GM19099 (cell line): ENCODE data around the gene ANKRD29.

Source experiments
- POLR2A ChIP-seq: IDR thresholded peaks from 3 replicates; pipeline ENCODE4 v1.6.1; 2011; ENCODE audit warnings: low read depth; ENCODE audit not compliant: insufficient read length; ENCODE audit errors: extremely low read depth

The ANKRD29 gene

GRCh38 chr18:23693846-23694245 lies 31.1 kb upstream of the ANKRD29 start:
- TF ChIP-seq POLR2A = no peak

GRCh38 chr18:23690505-23691068 lies 27.9 kb upstream of the ANKRD29 start:
- TF ChIP-seq POLR2A = no peak

- TF ChIP-seq POLR2A = no peak
Measured at GRCh38 chr18:23689616-23690504, 27.1 kb upstream of the ANKRD29 start.

- TF ChIP-seq POLR2A = no peak
Measured at GRCh38 chr18:23689031-23689615, 26.4 kb upstream of the ANKRD29 start, which contains the start of gene LAMA3. Gene LAMA3 (plus strand): TSS chr18:23689453. CDS start chr18:23689684, 231 bp downstream.

GRCh38 chr18:23688528-23688927 lies 25.8 kb upstream of the ANKRD29 start:
- TF ChIP-seq POLR2A = no peak

GRCh38 chr18:23684515-23685197 lies 21.9 kb upstream of the ANKRD29 start:
- TF ChIP-seq POLR2A = no peak

- no peak for TF ChIP-seq POLR2A
Measured at GRCh38 chr18:23683671-23684070, 21.0 kb upstream of the ANKRD29 start.

GRCh38 chr18:23683155-23683554 lies 20.4 kb upstream of the ANKRD29 start:
- no peak for TF ChIP-seq POLR2A

- no peak for TF ChIP-seq POLR2A
Measured at GRCh38 chr18:23682472-23682871, 19.8 kb upstream of the ANKRD29 start.

- no peak for TF ChIP-seq POLR2A
Measured at GRCh38 chr18:23682045-23682444, 19.3 kb upstream of the ANKRD29 start.

GRCh38 chr18:23675896-23676295 lies 13.2 kb upstream of the ANKRD29 start:
- no peak for TF ChIP-seq POLR2A

GRCh38 chr18:23675236-23675635 lies 12.5 kb upstream of the ANKRD29 start:
- TF ChIP-seq POLR2A = no peak

- no peak for TF ChIP-seq POLR2A
Measured at GRCh38 chr18:23673725-23674124, 11.0 kb upstream of the ANKRD29 start.

GRCh38 chr18:23671564-23671963 lies 8.9 kb upstream of the ANKRD29 start:
- TF ChIP-seq POLR2A = no peak

- no peak for TF ChIP-seq POLR2A
Measured at GRCh38 chr18:23669804-23670405, 7.2 kb upstream of the ANKRD29 start.
